ENCODE measurements around the gene SH3RF3.
A peak's percentile ranks its signal among the peaks of the same experiment; 100 is the strongest.

Gene SH3RF3

DNA sequence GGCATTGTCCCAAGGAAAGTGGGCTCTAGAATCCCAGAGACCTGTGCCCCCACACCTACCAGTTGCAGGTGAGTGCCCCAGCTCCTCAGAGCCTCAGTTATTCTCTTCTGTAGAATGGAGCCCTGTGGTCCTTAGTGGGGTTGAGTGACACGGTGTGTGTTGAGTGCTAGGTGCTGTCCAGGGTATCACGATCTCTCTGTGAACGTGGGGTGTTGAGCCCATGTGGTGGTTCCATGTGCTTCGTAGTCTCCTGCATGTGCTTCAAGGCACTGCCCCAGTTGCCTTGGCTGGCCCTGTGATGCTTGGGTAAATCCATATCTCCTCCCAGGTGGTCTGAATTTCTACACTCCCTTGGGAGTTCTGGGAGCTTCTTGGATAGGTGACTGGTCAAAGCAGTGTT is 54.9 kb downstream of the SH3RF3 start:
- DNase-seq (ENCODE audit: low spot score): no peak

DNA sequence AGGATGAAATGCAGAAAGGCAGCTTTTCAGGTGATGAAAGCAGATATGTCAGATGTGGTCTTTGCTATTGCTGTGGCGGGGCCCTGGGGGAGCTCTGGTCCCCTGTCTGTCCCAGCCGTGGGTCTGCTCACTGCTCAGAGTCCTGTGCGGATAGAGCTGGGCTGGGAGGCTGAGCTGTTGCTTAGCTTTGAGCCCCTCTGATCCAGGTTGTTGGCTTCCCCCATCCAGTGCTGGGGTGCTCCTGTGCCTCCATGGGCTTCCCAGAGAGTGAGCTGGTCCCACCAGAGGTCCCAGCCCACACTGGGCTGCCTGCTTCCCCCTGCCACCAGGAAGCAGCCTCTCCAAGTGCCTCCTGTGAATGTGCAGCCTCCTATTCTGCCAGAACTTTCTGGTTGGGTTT is 55.4 kb downstream of the SH3RF3 start:
- DNase-seq (ENCODE audit: low spot score): no peak

DNA sequence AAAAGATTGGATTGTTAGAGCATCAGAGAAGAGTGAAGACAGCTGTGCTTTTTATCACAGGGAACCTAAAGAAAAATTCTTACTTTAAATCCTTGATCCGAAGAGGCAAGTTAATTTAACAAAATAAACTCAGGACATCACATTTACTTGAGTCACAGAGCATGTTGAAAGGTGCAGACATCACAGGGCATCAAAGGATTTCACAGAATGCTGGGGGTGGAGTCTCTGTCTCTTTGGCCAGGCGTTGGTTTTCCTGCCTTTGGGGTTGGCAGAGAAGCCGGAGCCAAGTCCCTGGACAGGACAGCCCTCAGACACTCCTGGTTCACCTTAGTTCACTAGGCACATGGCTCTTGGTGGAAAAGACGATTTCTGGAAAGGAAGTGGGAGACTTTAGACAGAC is 56.3 kb downstream of the SH3RF3 start:
- peak; percentile 78 for DNase-seq (ENCODE audit: low spot score)

DNA sequence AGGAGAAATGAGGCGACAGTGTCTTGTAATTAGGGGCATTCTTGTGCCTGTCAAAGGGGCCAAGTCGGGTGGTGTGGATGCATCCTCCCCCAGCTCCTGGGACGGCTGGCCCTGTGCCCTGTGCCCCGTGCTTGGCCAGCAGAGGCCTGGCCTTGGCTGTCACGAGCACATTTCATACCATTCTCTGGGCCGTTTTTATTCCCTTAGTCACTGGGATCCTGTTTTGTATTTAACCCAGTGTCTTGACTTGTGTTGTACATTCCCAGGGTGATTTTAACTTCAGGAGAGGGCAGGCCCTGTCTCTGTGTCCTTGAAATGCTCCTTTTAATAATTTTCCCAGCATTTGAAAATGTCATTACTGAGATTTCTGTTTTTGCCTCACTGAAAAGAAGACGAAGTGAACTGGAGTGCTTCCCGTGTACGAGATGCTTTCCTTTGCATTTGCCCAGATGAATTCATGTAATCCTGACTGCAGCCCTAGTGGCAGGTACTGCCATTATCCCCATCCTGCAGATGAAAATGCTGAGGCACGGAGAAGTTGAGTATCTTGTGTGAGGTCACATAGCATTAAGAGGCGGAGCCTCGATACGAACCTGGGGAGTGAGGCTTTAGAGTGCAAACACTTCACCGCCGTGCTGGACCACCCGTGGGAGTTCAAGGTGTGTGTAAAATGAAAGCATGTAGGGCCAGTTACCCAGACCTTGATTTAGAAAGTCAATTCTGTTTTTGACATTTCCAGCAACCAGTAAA is 57.0 kb downstream of the SH3RF3 start:
- DNase-seq (ENCODE audit: low spot score): peak; percentile 91

DNA sequence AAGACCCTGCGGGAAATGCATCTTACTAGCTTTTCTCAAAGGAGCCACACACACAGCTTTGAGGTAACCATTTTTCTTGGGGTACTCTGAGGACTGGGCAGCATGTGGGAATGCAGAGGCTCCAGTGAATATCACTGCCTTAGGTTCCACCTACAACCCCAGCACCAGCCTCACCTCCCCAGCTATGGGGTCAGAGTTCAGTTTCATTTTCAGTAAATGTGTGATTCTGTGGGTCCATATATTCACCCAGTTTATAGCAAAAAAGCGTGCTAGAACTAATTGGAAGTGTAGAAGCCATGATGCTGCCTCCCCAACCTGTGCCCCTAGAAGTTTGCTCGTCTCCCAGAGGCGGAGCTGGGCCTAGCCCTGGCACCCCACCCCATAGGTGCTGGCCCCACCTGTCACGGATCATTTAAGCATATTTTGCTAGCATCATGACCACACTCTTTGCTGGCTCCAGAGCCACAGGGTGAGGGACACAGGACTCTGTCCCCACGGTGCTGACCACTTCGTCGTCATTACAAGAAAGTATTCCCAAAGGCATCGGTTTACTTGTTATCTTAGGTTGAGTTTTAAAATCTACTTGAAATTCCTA is 57.7 kb downstream of the SH3RF3 start:
- DNase-seq (ENCODE audit: low spot score): no peak

DNA sequence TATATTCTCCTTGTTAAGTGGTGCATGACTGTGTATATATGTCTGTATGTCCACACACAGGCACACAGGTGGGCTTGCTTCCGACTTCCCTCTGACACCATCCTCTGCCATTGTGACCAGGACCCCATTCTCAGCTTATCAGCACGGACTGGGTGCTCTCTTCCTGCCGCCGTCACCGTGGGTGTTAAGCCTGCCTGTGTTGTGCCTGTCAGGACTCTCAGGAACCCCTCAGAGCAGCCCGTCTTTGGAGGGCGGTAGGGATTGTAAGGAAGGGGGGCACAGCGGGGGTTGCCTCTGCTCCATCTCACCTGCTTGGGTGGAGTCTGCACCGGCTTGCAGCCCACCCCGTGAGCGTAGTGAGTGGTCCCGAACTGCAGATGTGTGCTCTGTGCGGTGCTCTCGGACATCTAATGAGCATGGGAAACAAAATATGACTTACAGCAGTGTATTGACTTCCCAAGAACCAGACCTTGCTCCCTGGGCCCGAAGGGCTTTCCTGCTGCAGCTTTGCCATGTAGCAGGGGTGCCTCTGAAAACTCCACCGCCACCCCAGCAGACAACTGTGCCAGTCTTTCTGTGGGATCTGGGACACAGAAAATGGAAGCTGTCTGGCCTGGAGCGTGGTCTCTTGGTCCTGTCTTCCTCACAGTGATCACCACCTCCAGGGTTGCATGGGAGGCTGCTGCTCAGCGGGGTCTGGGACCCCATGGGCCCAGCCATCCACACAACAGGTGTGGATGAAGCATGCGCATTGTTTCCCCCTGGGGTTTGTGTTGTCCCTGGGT is 58.9 kb downstream of the SH3RF3 start:
- no peak for DNase-seq (ENCODE audit: low spot score)

DNA sequence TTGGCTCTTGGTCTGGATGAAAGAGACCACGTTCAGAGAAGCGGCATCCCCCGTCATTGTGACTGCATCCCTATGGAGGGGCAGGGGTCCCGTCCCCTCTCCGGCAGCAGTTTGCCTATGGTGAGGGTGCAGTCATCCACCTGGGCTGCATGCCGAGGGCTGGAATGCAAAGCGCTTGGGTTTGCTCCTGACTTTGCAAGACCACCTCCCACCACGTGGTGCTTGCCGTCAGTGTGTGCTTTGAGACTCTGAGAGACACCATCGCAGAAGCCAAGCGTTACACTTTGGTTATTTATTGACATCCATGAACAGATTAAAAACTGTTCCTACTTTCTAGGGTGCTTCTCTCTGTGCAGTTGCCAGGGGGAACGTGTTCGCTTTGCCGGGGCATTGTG is 59.5 kb downstream of the SH3RF3 start:
- no peak for DNase-seq (ENCODE audit: low spot score)

DNA sequence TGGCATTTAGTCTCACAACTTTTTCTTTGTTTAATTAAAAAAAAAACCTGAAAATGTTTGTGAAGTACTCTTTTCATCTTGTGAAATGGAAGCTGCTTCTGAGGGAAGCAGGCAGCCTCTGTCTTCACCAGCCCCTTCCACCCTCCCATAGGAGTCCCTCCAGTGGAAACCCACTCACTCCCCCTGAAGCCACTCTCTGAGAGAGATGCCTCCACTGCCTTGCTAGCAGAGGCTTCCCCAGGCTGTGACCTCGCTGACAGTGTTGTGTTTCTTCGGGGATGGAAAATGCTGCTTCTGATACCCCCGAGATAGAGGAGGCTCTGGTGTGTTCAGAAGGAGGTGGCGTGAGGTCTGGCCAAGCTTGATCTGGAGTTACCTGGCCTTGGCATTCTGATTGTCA is 59.9 kb downstream of the SH3RF3 start:
- no peak for DNase-seq (ENCODE audit: low spot score)

DNA sequence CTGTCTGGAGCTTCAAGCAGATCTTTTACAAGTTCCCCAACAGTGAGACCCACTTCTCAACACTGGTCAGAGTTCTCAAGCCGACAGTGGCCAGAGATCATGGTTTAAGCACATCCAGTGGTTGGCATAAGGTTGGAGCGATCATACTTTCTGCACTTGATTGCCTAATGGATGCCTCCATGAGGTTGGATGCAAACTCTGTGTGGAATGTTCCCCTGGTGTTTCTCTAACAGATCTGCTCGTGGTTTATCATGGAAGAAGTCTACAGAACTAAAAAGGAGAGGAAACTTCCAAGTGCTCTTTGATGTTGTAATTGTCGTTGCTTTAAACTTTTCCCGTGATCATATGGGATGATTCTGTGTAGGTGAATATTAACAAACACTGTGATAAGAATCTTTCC is 60.7 kb downstream of the SH3RF3 start:
- no peak for DNase-seq (ENCODE audit: low spot score)

DNA sequence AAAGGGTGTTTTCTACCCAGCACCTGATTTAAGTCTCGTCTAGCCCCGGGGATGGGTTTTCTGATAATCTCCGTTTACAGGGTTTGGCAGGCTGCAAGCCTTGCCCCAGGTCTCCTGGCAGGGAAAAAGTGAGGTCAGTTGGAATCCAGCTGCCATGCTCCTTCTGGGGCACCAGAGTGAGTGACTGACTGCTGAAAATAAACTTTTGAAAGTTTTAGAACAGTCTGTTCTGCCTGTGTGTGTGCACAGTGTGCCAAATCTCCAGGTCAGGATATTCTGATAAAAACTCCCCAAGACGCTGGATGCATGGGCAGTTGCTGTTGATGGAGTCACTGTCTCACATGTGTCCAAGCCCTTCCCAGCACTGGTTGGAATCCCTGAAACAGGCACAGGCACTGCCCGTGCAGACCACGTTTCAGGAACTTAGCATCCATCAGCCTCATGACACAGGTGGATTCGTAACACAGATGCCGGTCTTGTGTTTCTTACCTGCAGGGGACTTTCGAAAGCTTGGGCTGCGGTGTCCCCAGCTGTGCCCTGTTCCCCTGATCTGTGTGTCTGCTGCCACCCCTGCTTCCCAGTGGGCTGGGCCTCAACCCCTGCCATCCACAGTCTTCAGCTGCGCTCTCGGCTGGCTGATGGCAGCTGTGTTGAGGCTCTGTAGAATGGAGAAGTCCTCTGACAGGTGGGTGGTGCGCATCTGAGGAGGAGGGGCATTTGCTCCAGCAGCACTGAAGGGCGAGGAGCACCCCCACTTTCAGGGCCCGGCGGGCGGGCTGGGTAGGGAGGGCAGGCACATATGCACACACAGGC is 65.0 kb downstream of the SH3RF3 start:
- no peak for DNase-seq (ENCODE audit: low spot score)

DNA sequence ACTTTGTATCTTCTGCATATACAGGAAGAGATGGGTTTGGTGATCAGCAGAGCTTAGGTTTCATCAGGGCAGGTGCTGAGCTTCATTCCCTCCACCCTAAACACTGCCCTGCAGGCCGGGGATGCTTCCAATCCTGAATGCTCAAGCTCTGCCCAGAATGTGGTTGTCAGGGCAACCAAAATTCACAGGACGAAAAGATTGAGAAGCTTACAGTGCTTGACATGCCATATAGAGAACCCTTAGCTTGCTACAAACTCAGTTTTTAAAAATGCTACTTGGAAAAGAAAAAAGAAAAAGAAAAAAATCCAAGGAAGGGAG is 65.6 kb downstream of the SH3RF3 start:
- no peak for DNase-seq (ENCODE audit: low spot score)

DNA sequence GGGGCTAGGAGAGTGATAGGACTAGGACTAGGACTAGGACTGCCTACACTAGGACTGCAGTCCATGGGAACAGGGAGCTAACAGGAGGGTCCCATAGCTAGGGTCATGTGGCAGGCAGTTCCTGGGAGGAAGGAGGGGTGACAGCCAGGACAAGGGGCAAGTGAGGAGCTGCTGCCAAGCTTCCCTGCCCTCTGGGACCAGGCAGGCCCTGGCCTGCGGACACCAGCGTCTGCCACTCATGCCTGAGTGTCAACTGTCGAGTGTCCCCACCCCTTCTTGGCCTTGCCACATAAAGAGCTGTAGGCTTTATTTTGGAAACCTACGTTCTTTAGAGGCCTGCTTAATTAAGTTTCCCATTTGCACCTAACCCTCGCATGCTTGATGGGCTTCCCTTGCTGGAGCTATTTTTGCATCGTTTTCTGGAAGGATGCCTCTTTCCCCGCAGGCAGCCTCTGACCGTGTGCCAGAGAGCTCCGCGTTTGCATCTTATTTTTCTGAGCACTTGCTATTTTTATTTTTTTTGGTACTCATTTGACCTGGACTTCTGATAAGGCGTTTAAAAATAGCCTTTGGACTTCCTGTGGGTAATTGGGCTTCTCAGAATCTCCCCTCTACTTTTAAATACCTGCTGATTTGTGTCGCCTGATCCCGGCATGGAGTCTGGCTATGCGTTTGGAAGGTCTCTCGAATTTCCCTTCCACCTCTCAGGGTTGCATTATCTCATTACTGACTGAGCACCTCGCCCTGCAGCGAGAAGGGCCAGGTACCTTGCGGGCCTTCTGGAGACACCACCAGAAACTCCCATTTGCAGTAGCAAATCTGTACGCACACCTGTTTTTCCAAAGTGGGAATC is 66.4 kb downstream of the SH3RF3 start:
- DNase-seq (ENCODE audit: low spot score): no peak

DNA sequence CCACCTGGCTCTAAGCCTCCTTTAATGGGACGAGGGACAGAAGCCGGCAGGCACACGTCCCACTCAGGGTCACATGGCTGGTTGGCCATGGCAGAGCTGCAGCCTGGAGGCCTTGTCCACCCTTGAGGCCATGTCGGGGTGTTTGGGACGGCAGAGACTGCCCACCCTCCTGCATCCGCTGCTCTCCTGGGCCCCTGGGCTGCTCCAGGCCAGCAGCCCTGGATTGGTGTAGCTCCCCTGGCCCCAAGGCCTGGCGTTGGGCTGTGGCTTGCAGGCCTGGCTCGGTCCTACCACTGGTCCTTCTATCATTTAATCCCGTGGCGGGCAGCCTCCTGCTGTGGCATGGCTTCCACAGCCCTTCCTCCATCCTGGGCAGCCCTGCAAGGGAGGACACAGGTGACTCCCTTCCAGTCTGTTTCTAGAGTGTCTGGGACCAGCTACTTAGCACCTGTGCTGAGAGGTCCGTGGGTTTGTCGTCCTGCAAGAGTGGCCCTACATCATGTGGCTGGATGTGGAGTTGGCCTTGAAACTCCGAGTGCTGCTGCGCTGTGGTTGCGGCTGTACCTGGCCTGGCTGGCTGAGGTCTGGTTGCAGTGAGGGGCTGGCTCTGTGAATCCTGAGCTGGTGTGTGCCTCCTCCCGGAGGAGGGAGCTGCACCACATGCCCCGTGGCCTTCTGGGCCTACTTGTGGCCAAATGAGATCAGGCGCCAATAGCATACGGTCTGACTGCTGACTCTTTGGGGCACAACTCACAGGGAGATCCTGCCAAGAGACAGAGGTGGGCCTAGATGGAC is 67.3 kb downstream of the SH3RF3 start:
- no peak for DNase-seq (ENCODE audit: low spot score)

DNA sequence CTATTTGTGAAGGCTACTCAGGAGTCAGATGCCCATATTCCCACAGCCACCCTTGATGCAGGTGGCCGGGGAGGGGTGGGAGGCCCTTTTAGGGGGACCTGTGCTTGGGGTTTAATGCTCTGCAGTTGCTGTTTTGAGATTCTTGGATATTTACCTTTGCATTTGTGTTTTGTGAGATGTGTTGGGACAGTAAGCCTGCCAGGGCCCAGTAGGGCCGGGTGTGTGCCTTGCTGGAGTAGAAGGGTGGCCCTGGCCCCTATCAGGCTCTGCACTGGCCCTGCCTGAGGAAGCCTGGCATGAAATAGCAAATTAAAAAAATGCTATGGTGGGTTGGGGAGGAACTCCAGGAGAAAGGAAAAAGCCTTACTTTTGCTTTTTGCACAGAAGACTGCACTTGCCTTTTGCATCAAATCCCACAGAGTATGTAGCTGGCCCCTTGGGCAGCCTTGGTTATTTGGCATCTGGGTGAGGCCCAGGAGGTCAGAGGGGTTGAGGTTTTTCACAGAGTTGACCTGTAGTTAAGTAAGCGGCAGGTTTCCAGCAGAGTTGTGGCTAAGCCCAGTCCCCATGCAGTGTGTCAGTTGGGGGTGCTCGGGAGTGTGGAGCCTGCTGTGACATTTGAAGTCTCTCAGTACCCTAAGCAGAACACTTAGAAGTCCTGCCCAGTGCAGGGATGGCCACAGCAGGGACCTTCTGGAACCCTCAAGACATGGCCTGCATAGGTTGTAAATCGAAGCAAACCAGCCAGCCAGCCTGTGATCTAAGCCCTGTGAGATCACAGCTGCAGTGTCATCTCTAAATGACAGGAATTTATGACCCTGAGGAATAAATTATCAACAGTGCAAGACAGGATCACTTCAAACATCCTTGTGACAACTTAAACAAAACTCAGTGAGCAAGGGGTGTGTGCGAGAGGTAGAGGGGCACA is 68.8 kb downstream of the SH3RF3 start:
- DNase-seq (ENCODE audit: low spot score): no peak

DNA sequence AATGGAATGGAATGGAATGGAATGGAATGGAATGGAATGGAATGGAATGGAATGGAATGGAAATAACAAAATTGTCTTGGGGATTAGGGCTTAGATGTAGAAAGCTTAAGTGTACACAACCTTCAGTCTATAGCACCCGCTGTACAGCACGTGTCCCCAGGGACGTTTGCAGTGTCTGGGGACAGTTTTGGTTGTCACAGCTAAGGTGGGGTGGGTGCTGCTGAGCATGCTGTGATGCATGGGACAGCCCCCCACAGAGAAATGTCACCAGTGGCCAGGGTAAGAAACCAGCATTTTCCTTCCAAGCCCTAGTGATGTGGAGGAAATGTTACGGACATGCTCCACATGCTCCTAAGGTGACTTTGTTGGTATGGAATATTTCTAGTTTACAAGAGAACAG is 70.8 kb downstream of the SH3RF3 start:
- DNase-seq (ENCODE audit: low spot score): no peak

DNA sequence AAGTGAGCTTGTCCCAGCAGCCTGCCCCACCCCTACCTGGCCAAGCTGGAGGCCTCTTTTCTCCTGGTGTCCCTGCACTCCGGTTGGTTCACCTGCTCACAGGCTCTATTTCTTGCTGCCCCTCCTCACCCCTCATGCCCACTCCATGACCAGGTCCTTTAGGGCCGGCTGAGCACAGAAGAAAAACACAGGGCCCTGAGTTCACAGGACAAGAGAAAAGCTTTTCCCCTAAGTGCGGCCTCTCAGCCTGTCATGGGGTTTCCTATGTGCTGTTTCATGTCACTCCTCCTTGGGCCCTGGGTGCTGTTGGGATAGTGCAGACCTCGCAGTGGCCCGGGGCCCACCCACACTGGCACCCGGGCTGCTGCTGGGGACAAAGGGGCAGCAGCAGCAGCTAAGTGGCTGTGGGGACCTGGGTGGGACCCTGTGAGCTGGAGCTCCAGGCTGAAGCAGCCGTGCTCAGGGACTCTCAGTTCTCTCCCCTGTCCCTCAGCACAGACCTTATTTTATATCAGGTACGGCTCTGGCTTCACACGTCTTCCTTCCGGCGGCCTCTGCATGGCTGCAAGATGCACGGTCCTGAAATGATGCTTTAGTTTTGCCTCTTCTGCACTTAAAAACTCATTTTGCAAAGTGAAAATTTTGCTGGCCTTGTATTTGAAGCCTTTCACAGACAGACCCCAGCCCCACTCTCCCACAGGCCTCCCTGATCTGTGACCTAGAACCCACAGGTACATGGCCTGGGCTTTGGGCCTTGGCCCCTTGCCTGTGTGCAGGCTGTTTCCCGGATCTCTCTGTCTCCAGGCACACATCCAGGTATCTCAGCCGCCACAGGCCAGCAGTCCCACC is 71.8 kb downstream of the SH3RF3 start:
- DNase-seq (ENCODE audit: low spot score): no peak

DNA sequence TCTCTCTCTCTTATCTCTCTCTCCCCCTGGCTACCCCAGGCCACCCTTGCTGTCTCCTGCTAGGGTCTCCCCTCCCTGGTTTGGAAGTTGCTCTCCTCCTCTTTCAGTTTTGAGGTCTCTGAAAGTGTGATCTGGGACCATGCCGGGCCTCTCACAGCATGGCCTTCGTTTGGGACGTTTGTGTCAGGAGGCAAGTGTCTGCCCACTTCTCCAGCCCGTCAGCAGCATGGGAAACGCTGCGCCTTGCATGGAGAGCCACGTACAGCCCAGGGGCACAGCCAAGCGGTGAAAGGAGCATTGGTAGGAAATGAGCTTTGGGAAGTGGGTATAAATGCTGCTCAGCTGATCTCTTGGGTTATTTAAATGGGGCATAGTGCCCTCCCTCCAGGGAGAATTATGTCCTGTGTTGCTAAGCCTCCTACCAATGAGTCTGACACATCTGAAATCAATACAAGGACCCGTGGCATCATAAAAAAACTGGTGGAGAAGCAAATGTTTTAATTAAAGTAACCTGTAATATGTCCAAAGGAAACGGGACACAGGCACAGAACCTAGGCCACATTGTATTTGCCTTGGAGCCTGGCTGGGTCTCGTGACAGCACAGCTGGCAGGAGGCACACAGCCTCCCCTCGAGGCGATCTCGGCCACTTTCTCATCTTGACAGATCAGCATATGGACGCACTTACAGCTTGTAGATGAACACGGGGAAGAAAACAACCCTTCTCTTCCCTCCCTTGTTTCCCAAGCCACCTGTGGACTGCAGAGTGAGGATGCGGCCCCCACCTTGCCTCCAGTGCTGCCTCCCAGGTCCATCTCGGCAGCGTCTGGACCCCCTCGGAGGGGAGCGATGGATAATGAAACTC is 72.7 kb downstream of the SH3RF3 start:
- peak; percentile 31 for DNase-seq (ENCODE audit: low spot score)

DNA sequence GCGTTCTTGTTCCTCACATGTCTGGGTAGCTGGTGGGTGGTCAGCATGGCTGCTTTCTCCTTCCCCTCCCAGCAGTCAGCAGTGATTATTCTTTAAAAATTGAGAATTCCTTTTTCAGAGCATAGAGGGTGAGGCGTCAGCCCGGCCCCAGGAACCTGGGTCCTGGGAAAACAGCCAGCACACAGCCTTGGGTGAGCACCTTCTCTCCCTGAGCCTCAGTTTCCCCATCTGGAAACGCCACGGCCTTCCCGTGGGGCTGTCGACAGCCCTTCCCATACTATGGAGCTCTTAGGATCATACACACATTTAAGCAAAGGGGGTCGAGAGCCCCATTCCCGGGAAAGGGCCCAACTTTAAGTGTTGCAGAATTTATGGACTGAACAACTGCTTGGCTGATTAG is 73.5 kb downstream of the SH3RF3 start:
- no peak for DNase-seq (ENCODE audit: low spot score)

Data from AG08395 (cell line).